GM12801 (cell line): ENCODE measurements around the gene UBR1.

Experiments used
- TF ChIP-seq, protein P1 (sequence below): IDR thresholded peaks from one replicate; pipeline ENCODE4 v1.5.1; 2011; ENCODE audit warnings: control low read depth; ENCODE audit not compliant: insufficient read length; ENCODE audit errors: extremely low read depth

The UBR1 gene

DNA sequence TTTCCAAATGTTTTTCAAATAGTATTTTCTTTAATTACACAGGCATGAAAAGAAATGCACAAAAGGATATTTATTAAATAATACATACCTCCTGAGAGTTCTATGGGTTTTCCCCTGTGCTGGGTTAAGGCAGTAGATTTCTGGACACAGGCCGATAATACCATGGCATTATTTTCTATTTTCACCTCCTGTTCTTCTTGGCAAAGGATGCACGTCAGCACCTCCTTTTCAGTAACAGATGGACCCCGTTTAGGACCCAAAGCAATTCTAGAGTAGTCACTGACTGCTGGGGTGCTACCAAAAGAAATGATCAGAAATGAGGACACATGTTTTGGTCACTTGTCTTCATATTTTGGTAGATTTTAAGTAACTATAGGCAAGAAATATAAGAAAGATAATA, 98.8 kb downstream of the UBR1 start:
- TF ChIP-seq, protein P1, sequence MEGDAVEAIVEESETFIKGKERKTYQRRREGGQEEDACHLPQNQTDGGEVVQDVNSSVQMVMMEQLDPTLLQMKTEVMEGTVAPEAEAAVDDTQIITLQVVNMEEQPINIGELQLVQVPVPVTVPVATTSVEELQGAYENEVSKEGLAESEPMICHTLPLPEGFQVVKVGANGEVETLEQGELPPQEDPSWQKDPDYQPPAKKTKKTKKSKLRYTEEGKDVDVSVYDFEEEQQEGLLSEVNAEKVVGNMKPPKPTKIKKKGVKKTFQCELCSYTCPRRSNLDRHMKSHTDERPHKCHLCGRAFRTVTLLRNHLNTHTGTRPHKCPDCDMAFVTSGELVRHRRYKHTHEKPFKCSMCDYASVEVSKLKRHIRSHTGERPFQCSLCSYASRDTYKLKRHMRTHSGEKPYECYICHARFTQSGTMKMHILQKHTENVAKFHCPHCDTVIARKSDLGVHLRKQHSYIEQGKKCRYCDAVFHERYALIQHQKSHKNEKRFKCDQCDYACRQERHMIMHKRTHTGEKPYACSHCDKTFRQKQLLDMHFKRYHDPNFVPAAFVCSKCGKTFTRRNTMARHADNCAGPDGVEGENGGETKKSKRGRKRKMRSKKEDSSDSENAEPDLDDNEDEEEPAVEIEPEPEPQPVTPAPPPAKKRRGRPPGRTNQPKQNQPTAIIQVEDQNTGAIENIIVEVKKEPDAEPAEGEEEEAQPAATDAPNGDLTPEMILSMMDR, result no peak

GRCh38 chr15:42999201-42999779, 106.5 kb downstream of the UBR1 start:
- TF ChIP-seq, protein P1, result no peak

DNA sequence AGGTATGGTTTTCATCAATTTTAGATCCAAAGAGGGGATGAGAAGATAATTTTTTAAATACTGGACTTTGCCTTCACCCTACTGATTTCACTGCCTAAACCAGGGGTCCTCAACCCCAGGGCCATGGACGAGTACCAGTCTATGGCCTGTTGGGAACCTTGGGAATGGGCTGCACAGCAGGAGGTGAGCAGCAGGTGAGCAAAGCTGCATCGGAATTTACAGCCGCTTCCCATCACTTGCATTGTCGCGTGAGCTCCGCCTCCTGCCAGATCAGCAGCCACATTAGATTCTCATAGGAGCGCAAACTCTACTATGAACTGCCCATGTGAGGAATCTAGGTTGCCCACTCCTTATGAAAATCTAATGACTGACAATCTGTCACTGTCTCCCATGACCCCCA, 109.0 kb downstream of the UBR1 start:
- TF ChIP-seq, protein P1, result no peak

- TF ChIP-seq, protein P1, result no peak
These were observed 111.3 kb downstream of the UBR1 start for GRCh38 chr15:42994546-42994945.

DNA sequence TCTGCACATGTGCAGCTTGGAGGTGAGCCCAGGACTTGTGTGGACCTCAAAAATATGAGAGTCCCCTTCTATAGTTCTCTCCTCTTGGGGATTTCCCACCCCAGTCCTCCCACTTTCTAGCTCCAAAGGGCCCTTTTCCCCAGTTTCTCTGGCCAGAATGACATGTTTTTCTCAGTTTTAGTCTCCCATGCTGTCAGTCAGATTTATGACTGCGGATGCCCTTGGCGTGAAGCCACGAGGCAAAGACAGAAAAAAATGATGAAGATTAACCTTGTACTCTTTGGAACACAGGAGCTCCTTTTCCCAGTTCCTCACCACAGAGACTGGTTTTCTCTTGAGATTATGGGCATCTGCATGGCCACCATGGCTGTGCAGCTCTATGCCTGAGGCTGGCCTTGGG, 113.2 kb downstream of the UBR1 start:
- TF ChIP-seq, protein P1, result no peak

GRCh38 chr15:42986693-42987342, 119.0 kb downstream of the UBR1 start:
- TF ChIP-seq, protein P1, result no peak

- TF ChIP-seq, protein P1, result no peak
These were observed 121.3 kb downstream of the UBR1 start for GRCh38 chr15:42984493-42985034.
